Measurements from ENCODE around the gene BCL2L15.

- no peak for TF ChIP-seq CTCF (IDR thresholded peaks at IDR 0.05; ENCODE audit: control extremely low read depth in 1 of 3, insufficient read depth in 1 of 3, low read depth in 1 of 3, low read length in 3 of 3)
- TF ChIP-seq YY1 (IDR thresholded peaks at IDR 0.05; ENCODE audit: low read depth, low read length): no peak
These were observed 16.6 kb downstream of the BCL2L15 start for GRCh38 chr1:113870778-113871177.
